ENCODE data around the gene GPR176. TPM values are rescaled to one million over a fixed set of nuclear protein-coding genes. Genes with fewer than 3 reads are reported as not detected.

Gene GPR176
- total RNA-seq, 4 donors from 2014 or later, result 2.4 to 18.6 (median 9.1) TPM

DNA sequence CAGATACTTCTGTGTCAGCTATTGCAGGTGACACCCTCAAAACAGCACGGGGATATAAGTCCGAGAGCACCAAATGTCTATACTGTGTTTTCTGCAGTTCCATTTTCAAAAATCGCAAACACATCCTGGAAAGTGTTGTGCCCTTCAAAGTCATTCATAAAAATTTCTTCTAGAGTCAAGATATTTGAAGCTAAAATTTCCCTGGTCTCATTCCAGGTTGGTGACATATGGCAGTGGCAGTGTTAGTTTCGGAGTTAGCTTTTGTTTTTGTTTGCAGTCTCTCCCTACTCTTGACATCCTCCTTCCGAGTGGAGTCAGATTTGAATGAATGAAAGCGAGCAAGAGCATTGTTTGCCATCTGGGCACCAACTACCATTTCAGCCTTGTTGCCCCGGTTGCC lies 134.2 kb downstream of the GPR176 start:
- 77 to 78% methylated on average over 7 of the region's 7 CpGs for WGBS, 2 donors
- H3K4me1 ChIP-seq, result peaks cover 0 to 40% (median 2%) of the 10 kb centered on the region in 4 donors
- TF ChIP-seq, protein P1, sequence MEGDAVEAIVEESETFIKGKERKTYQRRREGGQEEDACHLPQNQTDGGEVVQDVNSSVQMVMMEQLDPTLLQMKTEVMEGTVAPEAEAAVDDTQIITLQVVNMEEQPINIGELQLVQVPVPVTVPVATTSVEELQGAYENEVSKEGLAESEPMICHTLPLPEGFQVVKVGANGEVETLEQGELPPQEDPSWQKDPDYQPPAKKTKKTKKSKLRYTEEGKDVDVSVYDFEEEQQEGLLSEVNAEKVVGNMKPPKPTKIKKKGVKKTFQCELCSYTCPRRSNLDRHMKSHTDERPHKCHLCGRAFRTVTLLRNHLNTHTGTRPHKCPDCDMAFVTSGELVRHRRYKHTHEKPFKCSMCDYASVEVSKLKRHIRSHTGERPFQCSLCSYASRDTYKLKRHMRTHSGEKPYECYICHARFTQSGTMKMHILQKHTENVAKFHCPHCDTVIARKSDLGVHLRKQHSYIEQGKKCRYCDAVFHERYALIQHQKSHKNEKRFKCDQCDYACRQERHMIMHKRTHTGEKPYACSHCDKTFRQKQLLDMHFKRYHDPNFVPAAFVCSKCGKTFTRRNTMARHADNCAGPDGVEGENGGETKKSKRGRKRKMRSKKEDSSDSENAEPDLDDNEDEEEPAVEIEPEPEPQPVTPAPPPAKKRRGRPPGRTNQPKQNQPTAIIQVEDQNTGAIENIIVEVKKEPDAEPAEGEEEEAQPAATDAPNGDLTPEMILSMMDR (IDR thresholded peaks at IDR 0.05), result no peak
- TF ChIP-seq POLR2A (IDR thresholded peaks at IDR 0.05) (no peak), EP300 (IDR thresholded peaks at IDR 0.05) (no peak)

DNA sequence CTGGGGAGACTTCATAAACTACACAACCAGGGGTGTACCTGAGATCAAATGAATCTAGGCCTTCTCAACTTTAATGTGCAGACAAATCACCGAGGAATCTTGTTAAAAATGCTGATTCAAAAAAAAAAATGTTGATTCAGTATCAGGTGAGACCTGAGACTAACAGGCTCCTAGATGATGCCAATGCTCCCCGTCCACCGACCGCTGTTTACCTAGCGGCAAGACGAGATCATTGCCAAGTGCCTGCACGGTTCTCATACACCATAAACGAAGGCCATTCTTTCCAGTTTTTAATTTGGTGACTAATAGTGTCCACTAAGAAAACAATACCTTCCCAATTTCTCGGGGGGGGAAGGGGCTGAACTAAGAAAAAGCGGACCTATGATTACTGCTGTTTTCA lies 134.9 kb downstream of the GPR176 start:
- Histone ChIP-seq H3K27ac (no peak overlapping the region), H3K36me3 (no peaks in the 10 kb centered on the region), H3K27me3 (no peaks in the 10 kb centered on the region), H3K4me3 (no peak overlapping the region), H3K9me3 (no peaks in the 10 kb centered on the region), H3K4me1 (peaks cover 0 to 40% (median 2%) of the 10 kb centered on the region in 4 donors)
- WGBS, 2 donors, result 73 to 74% methylated on average over 10 of the region's 10 CpGs
- DNase-seq (ENCODE audit: low spot score in 2 of 2), result no peak
- no peak for TF ChIP-seq EP300 (IDR thresholded peaks at IDR 0.05)
- TF ChIP-seq POLR2A (IDR thresholded peaks at IDR 0.05), result no peak
- TF ChIP-seq, protein P1 (IDR thresholded peaks at IDR 0.05), result no peak

More for the DNA sequence above, 134.2 kb downstream of the GPR176 start:
- Histone ChIP-seq H3K36me3 (no peaks in the 10 kb centered on the region), H3K4me3 (no peak overlapping the region), H3K27me3 (no peaks in the 10 kb centered on the region), H3K9me3 (no peaks in the 10 kb centered on the region), H3K27ac (no peak overlapping the region)
- DNase-seq (ENCODE audit: low spot score in 2 of 2), result no peak

DNA sequence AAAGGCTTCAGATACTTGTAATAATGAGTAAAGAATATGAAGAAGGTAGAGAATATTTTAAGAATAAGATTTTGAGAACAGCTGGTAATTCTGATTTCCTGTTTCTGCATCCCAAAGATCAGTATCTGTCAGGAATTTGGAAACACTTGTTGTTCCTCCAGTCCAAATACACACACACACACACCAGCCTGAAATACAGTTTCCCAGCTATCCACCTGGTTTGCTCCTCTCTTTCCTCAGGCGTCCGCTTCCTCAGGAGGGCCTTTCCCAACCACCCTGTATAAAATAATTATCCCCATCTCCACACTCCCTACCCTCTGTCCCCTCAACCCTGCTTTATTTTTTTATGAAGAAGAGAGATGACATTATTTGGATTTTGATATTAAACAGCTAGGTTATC lies 135.4 kb downstream of the GPR176 start:
- no peak for DNase-seq (ENCODE audit: low spot score in 2 of 2)
- Histone ChIP-seq H3K27me3 (no peaks in the 10 kb centered on the region), H3K4me1 (peaks cover 0 to 40% (median 2%) of the 10 kb centered on the region in 4 donors), H3K27ac (no peak overlapping the region), H3K36me3 (no peaks in the 10 kb centered on the region), H3K9me3 (no peaks in the 10 kb centered on the region), H3K4me3 (no peak overlapping the region)
- 87 to 94% methylated on average over 2 of the region's 2 CpGs for WGBS, 2 donors
- no peak for TF ChIP-seq EP300 (IDR thresholded peaks at IDR 0.05)
- TF ChIP-seq POLR2A (IDR thresholded peaks at IDR 0.05), result no peak
- TF ChIP-seq, protein P1 (IDR thresholded peaks at IDR 0.05), result no peak

DNA sequence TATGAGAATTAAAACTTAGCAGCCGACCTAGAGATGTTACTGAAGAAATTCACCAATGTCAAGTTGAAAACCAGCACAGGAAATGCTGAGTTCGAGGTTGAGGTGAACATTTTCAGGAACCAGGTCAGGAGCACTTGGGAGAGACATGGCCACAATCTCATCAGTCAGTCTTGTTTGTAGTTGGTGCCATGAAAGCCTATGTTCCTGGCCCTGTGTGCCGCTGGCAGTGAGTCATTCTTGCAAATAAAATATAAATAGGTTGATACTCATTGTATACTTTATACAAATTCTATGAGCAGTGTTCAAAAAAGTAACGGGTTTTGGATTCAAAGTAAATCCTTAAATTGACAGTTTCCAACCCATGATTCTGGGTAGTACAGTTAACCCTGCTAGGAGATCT lies 135.9 kb downstream of the GPR176 start:
- no peaks in the 10 kb centered on the region for H3K36me3 ChIP-seq
- TF ChIP-seq EP300 (IDR thresholded peaks at IDR 0.05) (no peak), POLR2A (IDR thresholded peaks at IDR 0.05) (no peak)
- TF ChIP-seq, protein P1 (IDR thresholded peaks at IDR 0.05), result no peak
- H3K4me1 ChIP-seq, result peaks cover 0 to 40% (median 2%) of the 10 kb centered on the region in 4 donors
- no peaks in the 10 kb centered on the region for H3K27me3 ChIP-seq
- no peaks in the 10 kb centered on the region for H3K9me3 ChIP-seq
- H3K4me3 ChIP-seq, result peak overlapping the region in 1 of 4 donors; percentile 84
- DNase-seq (ENCODE audit: low spot score in 2 of 2), result no peak
- H3K27ac ChIP-seq, result peak overlapping the region in 1 of 4 donors; percentile 92
- WGBS, 2 donors, result 45 to 48% methylated on average over 4 of the region's 4 CpGs

DNA sequence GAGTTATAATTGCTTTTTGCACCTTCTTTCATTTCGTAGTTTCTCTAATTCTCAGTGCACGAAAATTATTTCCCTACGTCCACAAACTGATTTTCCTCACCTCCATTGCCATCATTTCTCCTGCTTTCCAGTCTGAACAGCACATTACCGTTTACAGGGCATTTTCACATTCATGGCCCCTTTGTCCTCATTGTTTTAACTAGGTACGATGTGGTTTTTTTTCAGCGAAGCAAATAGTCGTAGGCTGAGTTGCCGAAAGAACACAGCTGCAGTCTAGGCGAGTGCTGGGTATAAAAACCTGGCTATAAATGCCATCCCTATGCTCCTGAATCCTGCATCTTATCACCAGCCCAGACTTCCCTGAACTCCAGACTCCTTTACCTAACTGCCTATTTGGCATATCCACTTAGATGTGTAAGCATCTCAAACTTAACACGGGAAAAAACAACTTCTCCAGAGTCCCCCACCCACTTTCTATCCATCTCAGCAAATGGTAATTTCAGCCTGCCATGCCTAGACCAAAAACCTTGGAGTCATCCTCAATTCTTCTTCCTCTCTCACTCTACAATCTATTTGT lies 136.7 kb downstream of the GPR176 start:
- Histone ChIP-seq H3K36me3 (no peaks in the 10 kb centered on the region), H3K27ac (peak overlapping the region; percentile 72 to 92 (median 81)), H3K4me1 (peaks cover 0 to 40% (median 2%) of the 10 kb centered on the region in 4 donors), H3K4me3 (peak overlapping the region; percentile 63 to 84 (median 76)), H3K27me3 (no peaks in the 10 kb centered on the region), H3K9me3 (no peaks in the 10 kb centered on the region)
- 0 to 2% methylated on average over 10 of the region's 10 CpGs for WGBS, 2 donors
- no peak for DNase-seq (ENCODE audit: low spot score in 2 of 2)
- TF ChIP-seq POLR2A (IDR thresholded peaks at IDR 0.05), result no peak
- TF ChIP-seq EP300 (IDR thresholded peaks at IDR 0.05), result no peak
- TF ChIP-seq, protein P1 (IDR thresholded peaks at IDR 0.05), result no peak

All from tibial nerve (tissue), 4 donors.